AG04449 (cell line): Measurements from ENCODE around the gene STAP2.

ENCODE experiments used
- CTCF ChIA-PET: fragments of 350-600 bp; formaldehyde crosslinking; extraction: SDS; loops from one replicate; lab custom pipeline; 2021; ENCODE audit warnings: antibody characterized with exemption; lab: Yijun Ruan, JAX
- POLR2A ChIA-PET: fragments of 400-600, 350-600 bp; formaldehyde crosslinking; extraction: SDS; loops from one replicate; lab custom pipeline; 2020; ENCODE audit warnings: antibody characterized with exemption, inconsistent platforms; lab: Yijun Ruan, JAX
- DNase-seq: peaks from one replicate; pipeline ENCODE4 v3.0.0-alpha.2; 2010; ENCODE audit warnings: low read depth, low spot score
- H3K4me3 ChIP-seq: 2 replicates; pipeline ENCODE4 v1.5.1; 2011; ENCODE audit warnings: low read depth, mild to moderate bottlenecking, control low read depth, low read length
- CTCF ChIP-seq: IDR thresholded peaks from one replicate; pipeline ENCODE4 v1.5.1; 2011; ENCODE audit warnings: mild to moderate bottlenecking, moderate library complexity, low read length, control low read depth, inconsistent platforms; ENCODE audit not compliant: insufficient read depth; ENCODE audit errors: missing control alignments

The STAP2 gene

GRCh38 chr19:4378886-4379285 lies 40.3 kb upstream of the STAP2 start:
- POLR2A ChIA-PET, result no interaction called here

GRCh38 chr19:4376991-4377781 lies 38.6 kb upstream of the STAP2 start:
- ChIA-PET POLR2A (interaction anchor here (1.2 kb wide), 1 partner anchor 35 kb away, joined by 4 read pairs; no protein-coding TSS in a partner anchor), CTCF (interaction anchor here (1.1 to 7.5 kb wide), 6 partner anchors 11 to 259 kb away, joined by 3 to 82 read pairs (median 28); partner anchors contain the start of genes CHAF1A and SH3GL1)
- H3K4me3 ChIP-seq, result no peak overlapping the region
- TF ChIP-seq CTCF, result no peak
- DNase-seq, result no peak

More at GRCh38 chr19:4378886-4379285, 40.3 kb upstream of the STAP2 start:
- CTCF ChIA-PET, result interaction anchor here (4.1 to 7.5 kb wide), 3 partner anchors 9 to 22 kb away, joined by 23 to 82 read pairs (median 78); partner anchors contain the start of genes CHAF1A and SH3GL1
- H3K4me3 ChIP-seq, result no peak overlapping the region
- no peak for DNase-seq
- TF ChIP-seq CTCF, result no peak

DNA sequence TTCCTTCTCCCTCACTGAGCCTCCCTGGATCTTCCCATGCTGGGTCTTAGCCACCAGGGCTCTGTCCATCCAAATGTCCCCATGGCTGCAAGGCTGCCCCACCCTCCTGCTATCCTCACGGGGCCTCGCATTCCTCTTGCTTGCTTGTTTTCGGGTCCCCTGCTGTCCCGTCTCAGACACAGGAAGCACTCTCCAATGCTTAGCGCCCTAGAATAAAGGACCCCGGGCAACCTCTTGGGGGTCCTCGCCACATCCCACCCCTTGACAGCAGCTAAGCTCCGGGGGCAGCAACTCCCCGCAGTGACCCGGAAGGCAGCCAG lies 38.0 kb upstream of the STAP2 start:
- TF ChIP-seq CTCF, result no peak
- no peak overlapping the region for H3K4me3 ChIP-seq
- no peak for DNase-seq
- POLR2A ChIA-PET, result interaction anchor here (1.2 kb wide), 1 partner anchor 34 kb away, joined by 4 read pairs; no protein-coding TSS in a partner anchor
- CTCF ChIA-PET, result interaction anchor here (1.1 to 7.5 kb wide), 8 partner anchors 12 to 259 kb away, joined by 3 to 82 read pairs (median 16); partner anchors contain the start of genes CHAF1A, MPND and SH3GL1

- ChIA-PET POLR2A (interaction anchor here (0.6 to 1.2 kb wide), 3 partner anchors 25 to 34 kb away, joined by 4 read pairs; partner anchors contain the start of gene CHAF1A), CTCF (interaction anchor here (0.7 to 7.5 kb wide), 15 partner anchors 9 to 260 kb away, joined by 3 to 82 read pairs (median 6); partner anchors contain the start of genes CHAF1A, MPND and SH3GL1)
- no peak for DNase-seq
- no peak for TF ChIP-seq CTCF
- H3K4me3 ChIP-seq, result no peak overlapping the region
Observed at GRCh38 chr19:4376028-4376670, 37.5 kb upstream of the STAP2 start.

DNA sequence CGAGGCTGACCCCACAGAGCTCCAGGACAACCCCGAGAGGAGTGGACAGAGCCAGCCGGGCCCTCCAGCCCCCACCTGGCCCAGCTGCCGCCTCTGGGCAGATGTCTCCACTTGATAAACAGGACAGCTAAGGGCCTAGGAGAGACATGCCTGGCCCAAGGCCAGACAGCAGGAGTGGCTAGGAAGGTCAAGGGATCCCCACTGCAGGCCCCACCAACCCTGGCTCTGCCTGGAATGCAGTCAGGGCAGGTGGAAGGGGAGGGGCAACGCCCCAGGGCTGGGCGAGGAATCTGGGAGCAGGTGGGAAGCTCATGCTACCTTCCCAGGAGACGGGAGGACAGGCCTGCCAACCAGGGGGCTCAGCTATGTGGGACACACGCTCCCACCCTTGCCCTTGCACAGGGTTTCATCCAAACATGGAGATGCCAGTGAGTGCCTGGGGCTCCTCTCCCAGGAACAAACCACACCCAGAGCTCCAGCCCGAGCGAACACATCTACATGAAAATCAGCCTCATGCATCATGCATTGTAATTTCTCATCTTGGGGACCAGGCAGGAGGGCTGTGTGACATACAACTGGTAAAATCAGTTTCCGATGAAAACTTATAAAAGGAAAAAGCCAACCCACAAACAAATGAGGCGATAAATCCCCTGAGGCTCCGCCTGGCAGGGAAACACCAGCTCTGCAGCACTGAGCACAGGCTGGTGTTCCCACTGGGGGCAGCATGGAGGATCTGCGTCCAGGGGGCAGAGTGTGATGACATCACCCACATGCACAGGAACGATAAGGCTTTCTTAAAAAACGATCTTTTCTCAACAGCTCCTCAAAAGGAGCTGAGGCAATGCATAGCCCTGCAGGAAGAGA lies 36.8 kb upstream of the STAP2 start:
- ChIA-PET POLR2A (interaction anchor here (0.6 to 1.2 kb wide), 5 partner anchors 11 to 80 kb away, joined by 3 to 4 read pairs (median 3); partner anchors contain the start of gene CHAF1A), CTCF (interaction anchor here (0.6 to 7.5 kb wide), 16 partner anchors 8 to 261 kb away, joined by 3 to 82 read pairs (median 6); partner anchors contain the start of genes CHAF1A, MPND and SH3GL1)
- peak; percentile 73 for TF ChIP-seq CTCF
- DNase-seq, result no peak
- H3K4me3 ChIP-seq, result no peak overlapping the region
